GM23338 (cell line): ENCODE results near the gene PIAS1. TPM values are rescaled to one million over a fixed set of nuclear protein-coding genes. Genes with fewer than 3 reads are reported as not detected.

Experiments used
- ATAC-seq: fragments of 200-7000 bp; cut with Tn5 transposase; 3 replicates; pipeline ENCODE4 v1.9.1; 2020
- DNase-seq: peaks from one replicate; pipeline ENCODE4 v3.0.0-alpha.2; 2015; ENCODE audit warnings: low spot score
- H2AFZ ChIP-seq: fragments of 200-600 bp; sonication (generic); 2 replicates; pipeline ENCODE4 v1.8.0; 2016; ENCODE audit warnings: antibody characterized with exemption, mild to moderate bottlenecking, moderate library complexity
- H3F3A ChIP-seq: fragments of 200-600 bp; sonication (generic); replicated peaks from 2 replicates; pipeline ENCODE4 v1.8.0; 2017; ENCODE audit warnings: antibody characterized with exemption, mixed run types, low read depth
- H3K27ac ChIP-seq: fragments of 200-600 bp; sonication (generic); 2 replicates; pipeline ENCODE4 v1.6.1; 2016; ENCODE audit warnings: low read depth
- H3K27me3 ChIP-seq: fragments of 200-600 bp; sonication (generic); 2 replicates; pipeline ENCODE4 v1.8.0; 2016; ENCODE audit warnings: mild to moderate bottlenecking, mixed run types, moderate library complexity; ENCODE audit not compliant: insufficient read depth
- H3K36me3 ChIP-seq: fragments of 200-600 bp; sonication (generic); 2 replicates; pipeline ENCODE4 v1.8.0; 2016; ENCODE audit warnings: mild to moderate bottlenecking; ENCODE audit not compliant: insufficient read depth
- H3K4me1 ChIP-seq: fragments of 200-600 bp; sonication (generic); 2 replicates; pipeline ENCODE4 v1.8.0; 2016; ENCODE audit warnings: mild to moderate bottlenecking, moderate library complexity; ENCODE audit not compliant: insufficient read depth
- H3K4me2 ChIP-seq: fragments of 200-600 bp; sonication (generic); 2 replicates; pipeline ENCODE4 v1.7.1; 2017; ENCODE audit warnings: mixed run types
- H3K4me3 ChIP-seq: fragments of 200-600 bp; sonication (generic); 2 replicates; pipeline ENCODE4 v1.6.1; 2016; ENCODE audit warnings: mixed run types
- H3K79me2 ChIP-seq: fragments of 200-600 bp; sonication (generic); replicated peaks from 2 replicates; pipeline ENCODE4 v1.8.0; 2017; ENCODE audit warnings: mild to moderate bottlenecking; ENCODE audit not compliant: insufficient read depth
- H3K9me2 ChIP-seq: fragments of 200-600 bp; sonication (generic); 2 replicates; pipeline ENCODE4 v1.8.0; 2017; ENCODE audit not compliant: insufficient read depth
- H4K20me1 ChIP-seq: fragments of 200-600 bp; sonication (generic); replicated peaks from 2 replicates; pipeline ENCODE4 v1.8.0; 2017; ENCODE audit warnings: mild to moderate bottlenecking; ENCODE audit not compliant: insufficient read depth
- H3K27ac Mint-ChIP-seq: 2 replicates; pipeline ENCODE4 v1.8.0; 2020; ENCODE audit warnings: inconsistent platforms, mild to moderate bottlenecking, moderate library complexity, mixed read lengths
- H3K27me3 Mint-ChIP-seq: 3 replicates; pipeline ENCODE4 v1.8.0; 2022; ENCODE audit warnings: low read depth, mild to moderate bottlenecking, moderate library complexity, mixed read lengths, inconsistent platforms; ENCODE audit not compliant: insufficient read depth, poor library complexity
- H3K36me3 Mint-ChIP-seq: 3 replicates; pipeline ENCODE4 v1.8.0; 2021; ENCODE audit warnings: low read depth, mild to moderate bottlenecking, inconsistent platforms, moderate library complexity, mixed read lengths
- H3K4me1 Mint-ChIP-seq: 3 replicates; pipeline ENCODE4 v1.8.0; 2020; ENCODE audit warnings: mild to moderate bottlenecking, inconsistent platforms, mixed read lengths
- H3K4me3 Mint-ChIP-seq: 3 replicates; pipeline ENCODE4 v1.8.0; 2021; ENCODE audit warnings: moderate library complexity, mild to moderate bottlenecking, inconsistent platforms, mixed read lengths
- H3K9me3 Mint-ChIP-seq: 3 replicates; pipeline ENCODE4 v1.8.0; 2020; ENCODE audit warnings: moderate library complexity, mild to moderate bottlenecking, inconsistent platforms, mixed read lengths
- CREB1 ChIP-seq: fragments of 250-450 bp; sonication (Bioruptor Pico); IDR thresholded peaks from 2 replicates; pipeline ENCODE4 v1.5.0; 2020; ENCODE audit warnings: low read depth, mild to moderate bottlenecking, moderate library complexity
- EZH2 ChIP-seq: fragments of 200-600 bp; sonication (generic); IDR thresholded peaks from one replicate; pipeline ENCODE4 v1.8.0; 2017; ENCODE audit warnings: antibody characterized with exemption, mild to moderate bottlenecking, low read depth; ENCODE audit not compliant: unreplicated experiment
- EZH2phosphoT487 ChIP-seq: fragments of 200-600 bp; sonication (generic); IDR thresholded peaks from one replicate; pipeline ENCODE4 v1.8.1; 2018; ENCODE audit warnings: antibody characterized with exemption; ENCODE audit not compliant: unreplicated experiment
- NANOG ChIP-seq: IDR thresholded peaks from 2 replicates; pipeline ENCODE4 v1.6.1; 2016; ENCODE audit warnings: antibody characterized with exemption, borderline replicate concordance
- POLR2AphosphoS5 ChIP-seq: IDR thresholded peaks from 2 replicates; pipeline ENCODE4 v1.6.1; 2016; ENCODE audit warnings: antibody characterized with exemption, low read depth
- STAT1 ChIP-seq: IDR thresholded peaks from one replicate; pipeline ENCODE4 v1.6.1; 2016; ENCODE audit warnings: antibody characterized with exemption; ENCODE audit not compliant: unreplicated experiment
- ZNF331 ChIP-seq: fragments of 250-450 bp; sonication (Bioruptor Pico); IDR thresholded peaks from 2 replicates; pipeline ENCODE4 v1.5.0; 2020; ENCODE audit warnings: low read depth, mild to moderate bottlenecking, moderate library complexity
- polyA plus RNA-seq: library from polyadenylated mRNA; unstranded; fragments of >200 nt; fragmentation: Nextera tagmentation; extraction: Ambion mirVana; gene quantifications from 2 replicates; pipeline ENCODE4 v1.2.1, GENCODE V29; 2016
- total RNA-seq: library from RNA; depleted of rRNA; stranded (reverse); fragments of >200 nt; shearing (Covaris generic); gene quantifications from 2 replicates; pipeline ENCODE4 v1.2.3, GENCODE V29; 2014
- TF ChIP-seq, protein P1 (sequence below): fragments of 250-450 bp; sonication (Bioruptor Pico); IDR thresholded peaks from 2 replicates; pipeline ENCODE4 v1.5.0; 2020; ENCODE audit warnings: mild to moderate bottlenecking, moderate library complexity
- TF ChIP-seq, protein P2 (sequence below), 2 experiments: fragments of 200-600 bp in 1 of 2; sonication (generic) in 1 of 2; conservative IDR thresholded peaks; 2 replicates each; pipeline versions ENCODE4 v1.5.1 to v1.6.1; 2016 to 2017; ENCODE audit warnings: antibody characterized with exemption in 2 of 2, low read depth in 2 of 2, mild to moderate bottlenecking in 2 of 2, moderate library complexity in 1 of 2
- TF ChIP-seq, protein P3 (sequence below): IDR thresholded peaks from 2 replicates; pipeline ENCODE4 v1.6.1; 2016; ENCODE audit warnings: antibody characterized with exemption

The PIAS1 gene
- total and polyA plus RNA-seq, 2 experiments from 2014 or later: 30.7 to 32.1 TPM

DNA sequence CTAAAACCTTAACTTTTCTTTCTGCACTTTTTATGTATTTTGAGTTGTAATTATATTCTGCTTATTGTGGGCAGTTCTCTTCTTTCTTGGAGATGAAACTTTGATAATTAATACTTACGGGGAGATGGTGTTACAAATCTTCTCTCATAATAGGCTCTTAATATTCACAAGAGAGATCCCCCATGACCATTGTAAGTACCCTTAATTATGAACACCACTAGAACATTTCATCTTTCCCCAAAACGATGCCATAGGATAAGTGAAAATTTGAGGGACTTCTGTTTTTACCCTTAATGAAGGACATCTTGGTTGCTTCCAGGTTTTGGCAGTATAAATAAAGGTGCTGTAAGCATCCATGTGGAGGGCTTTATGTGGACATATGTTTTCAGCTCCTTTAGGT lies 60.7 kb downstream of the PIAS1 start (continued):
- TF ChIP-seq, protein P1, sequence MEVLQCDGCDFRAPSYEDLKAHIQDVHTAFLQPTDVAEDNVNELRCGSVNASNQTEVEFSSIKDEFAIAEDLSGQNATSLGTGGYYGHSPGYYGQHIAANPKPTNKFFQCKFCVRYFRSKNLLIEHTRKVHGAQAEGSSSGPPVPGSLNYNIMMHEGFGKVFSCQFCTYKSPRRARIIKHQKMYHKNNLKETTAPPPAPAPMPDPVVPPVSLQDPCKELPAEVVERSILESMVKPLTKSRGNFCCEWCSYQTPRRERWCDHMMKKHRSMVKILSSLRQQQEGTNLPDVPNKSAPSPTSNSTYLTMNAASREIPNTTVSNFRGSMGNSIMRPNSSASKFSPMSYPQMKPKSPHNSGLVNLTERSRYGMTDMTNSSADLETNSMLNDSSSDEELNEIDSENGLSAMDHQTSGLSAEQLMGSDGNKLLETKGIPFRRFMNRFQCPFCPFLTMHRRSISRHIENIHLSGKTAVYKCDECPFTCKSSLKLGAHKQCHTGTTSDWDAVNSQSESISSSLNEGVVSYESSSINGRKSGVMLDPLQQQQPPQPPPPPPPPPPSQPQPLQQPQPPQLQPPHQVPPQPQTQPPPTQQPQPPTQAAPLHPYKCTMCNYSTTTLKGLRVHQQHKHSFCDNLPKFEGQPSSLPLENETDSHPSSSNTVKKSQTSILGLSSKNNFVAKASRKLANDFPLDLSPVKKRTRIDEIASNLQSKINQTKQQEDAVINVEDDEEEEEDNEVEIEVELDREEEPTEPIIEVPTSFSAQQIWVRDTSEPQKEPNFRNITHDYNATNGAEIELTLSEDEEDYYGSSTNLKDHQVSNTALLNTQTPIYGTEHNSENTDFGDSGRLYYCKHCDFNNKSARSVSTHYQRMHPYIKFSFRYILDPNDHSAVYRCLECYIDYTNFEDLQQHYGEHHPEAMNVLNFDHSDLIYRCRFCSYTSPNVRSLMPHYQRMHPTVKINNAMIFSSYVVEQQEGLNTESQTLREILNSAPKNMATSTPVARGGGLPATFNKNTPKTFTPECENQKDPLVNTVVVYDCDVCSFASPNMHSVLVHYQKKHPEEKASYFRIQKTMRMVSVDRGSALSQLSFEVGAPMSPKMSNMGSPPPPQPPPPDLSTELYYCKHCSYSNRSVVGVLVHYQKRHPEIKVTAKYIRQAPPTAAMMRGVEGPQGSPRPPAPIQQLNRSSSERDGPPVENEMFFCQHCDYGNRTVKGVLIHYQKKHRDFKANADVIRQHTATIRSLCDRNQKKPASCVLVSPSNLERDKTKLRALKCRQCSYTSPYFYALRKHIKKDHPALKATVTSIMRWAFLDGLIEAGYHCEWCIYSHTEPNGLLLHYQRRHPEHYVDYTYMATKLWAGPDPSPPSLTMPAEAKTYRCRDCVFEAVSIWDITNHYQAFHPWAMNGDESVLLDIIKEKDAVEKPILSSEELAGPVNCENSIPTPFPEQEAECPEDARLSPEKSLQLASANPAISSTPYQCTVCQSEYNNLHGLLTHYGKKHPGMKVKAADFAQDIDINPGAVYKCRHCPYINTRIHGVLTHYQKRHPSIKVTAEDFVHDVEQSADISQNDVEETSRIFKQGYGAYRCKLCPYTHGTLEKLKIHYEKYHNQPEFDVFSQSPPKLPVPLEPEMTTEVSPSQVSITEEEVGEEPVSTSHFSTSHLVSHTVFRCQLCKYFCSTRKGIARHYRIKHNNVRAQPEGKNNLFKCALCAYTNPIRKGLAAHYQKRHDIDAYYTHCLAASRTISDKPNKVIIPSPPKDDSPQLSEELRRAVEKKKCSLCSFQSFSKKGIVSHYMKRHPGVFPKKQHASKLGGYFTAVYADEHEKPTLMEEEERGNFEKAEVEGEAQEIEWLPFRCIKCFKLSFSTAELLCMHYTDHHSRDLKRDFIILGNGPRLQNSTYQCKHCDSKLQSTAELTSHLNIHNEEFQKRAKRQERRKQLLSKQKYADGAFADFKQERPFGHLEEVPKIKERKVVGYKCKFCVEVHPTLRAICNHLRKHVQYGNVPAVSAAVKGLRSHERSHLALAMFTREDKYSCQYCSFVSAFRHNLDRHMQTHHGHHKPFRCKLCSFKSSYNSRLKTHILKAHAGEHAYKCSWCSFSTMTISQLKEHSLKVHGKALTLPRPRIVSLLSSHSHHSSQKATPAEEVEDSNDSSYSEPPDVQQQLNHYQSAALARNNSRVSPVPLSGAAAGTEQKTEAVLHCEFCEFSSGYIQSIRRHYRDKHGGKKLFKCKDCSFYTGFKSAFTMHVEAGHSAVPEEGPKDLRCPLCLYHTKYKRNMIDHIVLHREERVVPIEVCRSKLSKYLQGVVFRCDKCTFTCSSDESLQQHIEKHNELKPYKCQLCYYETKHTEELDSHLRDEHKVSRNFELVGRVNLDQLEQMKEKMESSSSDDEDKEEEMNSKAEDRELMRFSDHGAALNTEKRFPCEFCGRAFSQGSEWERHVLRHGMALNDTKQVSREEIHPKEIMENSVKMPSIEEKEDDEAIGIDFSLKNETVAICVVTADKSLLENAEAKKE (CRISPR knock-in tag): no peak
- TF ChIP-seq EZH2phosphoT487: no peak
- TF ChIP-seq CREB1 (CRISPR knock-in tag): no peak
- TF ChIP-seq, protein P2, sequence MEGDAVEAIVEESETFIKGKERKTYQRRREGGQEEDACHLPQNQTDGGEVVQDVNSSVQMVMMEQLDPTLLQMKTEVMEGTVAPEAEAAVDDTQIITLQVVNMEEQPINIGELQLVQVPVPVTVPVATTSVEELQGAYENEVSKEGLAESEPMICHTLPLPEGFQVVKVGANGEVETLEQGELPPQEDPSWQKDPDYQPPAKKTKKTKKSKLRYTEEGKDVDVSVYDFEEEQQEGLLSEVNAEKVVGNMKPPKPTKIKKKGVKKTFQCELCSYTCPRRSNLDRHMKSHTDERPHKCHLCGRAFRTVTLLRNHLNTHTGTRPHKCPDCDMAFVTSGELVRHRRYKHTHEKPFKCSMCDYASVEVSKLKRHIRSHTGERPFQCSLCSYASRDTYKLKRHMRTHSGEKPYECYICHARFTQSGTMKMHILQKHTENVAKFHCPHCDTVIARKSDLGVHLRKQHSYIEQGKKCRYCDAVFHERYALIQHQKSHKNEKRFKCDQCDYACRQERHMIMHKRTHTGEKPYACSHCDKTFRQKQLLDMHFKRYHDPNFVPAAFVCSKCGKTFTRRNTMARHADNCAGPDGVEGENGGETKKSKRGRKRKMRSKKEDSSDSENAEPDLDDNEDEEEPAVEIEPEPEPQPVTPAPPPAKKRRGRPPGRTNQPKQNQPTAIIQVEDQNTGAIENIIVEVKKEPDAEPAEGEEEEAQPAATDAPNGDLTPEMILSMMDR (conservative IDR thresholded peaks at IDR 0.05; ENCODE audit: low read depth in 2 of 2): no peak
- no peak for TF ChIP-seq POLR2AphosphoS5
- TF ChIP-seq STAT1: no peak
- no peak for TF ChIP-seq ZNF331 (CRISPR knock-in tag)
- no peak for TF ChIP-seq EZH2

DNA sequence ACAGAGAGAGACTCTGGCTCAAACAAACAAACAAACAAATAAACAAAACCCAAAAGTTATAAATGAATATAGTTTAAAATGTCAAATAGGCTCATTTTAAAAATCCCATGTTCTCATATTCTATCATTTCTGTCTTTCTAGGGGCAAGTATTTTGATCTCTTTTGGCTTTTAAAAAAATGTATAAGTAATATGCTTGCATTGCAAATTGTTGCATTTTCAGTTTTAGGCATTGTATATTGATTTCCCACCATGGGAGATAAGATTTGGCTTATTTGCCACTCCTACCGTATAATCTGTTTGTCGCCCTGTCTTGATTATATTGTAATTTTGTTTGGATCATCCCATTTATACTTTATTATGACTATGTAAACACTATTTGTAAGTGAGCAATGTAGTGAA lies 70.6 kb downstream of the PIAS1 start:
- Histone ChIP-seq H3K9me2 (no peaks in the 10 kb centered on the region), H3F3A (no peaks in the 10 kb centered on the region), H3K4me1 (no peaks in the 10 kb centered on the region), H3K4me3 (no peak overlapping the region), H3K27ac (no peak overlapping the region), H3K27me3 (no peaks in the 10 kb centered on the region), H2AFZ (no peak overlapping the region), H4K20me1 (peaks cover 3% of the 10 kb centered on the region; the same call in 1 of the 2 replicates), H3K4me2 (no peak overlapping the region), H3K36me3 (no peaks in the 10 kb centered on the region), H3K79me2 (peaks cover 32% of the 10 kb centered on the region; the same call in 1 of the 2 replicates)
- no peak overlapping the region for H3K27ac Mint-ChIP-seq
- ATAC-seq (no peak), DNase-seq (no peak)
- H3K4me3 Mint-ChIP-seq: no peak overlapping the region
- peaks cover 2% of the 10 kb centered on the region for H3K27me3 Mint-ChIP-seq
- H3K4me1 Mint-ChIP-seq: no peaks in the 10 kb centered on the region
- no peaks in the 10 kb centered on the region; the same call in 2 of the 3 replicates for H3K36me3 Mint-ChIP-seq
- H3K9me3 Mint-ChIP-seq: no peaks in the 10 kb centered on the region
- TF ChIP-seq, protein P3, sequence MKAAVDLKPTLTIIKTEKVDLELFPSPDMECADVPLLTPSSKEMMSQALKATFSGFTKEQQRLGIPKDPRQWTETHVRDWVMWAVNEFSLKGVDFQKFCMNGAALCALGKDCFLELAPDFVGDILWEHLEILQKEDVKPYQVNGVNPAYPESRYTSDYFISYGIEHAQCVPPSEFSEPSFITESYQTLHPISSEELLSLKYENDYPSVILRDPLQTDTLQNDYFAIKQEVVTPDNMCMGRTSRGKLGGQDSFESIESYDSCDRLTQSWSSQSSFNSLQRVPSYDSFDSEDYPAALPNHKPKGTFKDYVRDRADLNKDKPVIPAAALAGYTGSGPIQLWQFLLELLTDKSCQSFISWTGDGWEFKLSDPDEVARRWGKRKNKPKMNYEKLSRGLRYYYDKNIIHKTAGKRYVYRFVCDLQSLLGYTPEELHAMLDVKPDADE: no peak
- no peak for TF ChIP-seq ZNF331 (CRISPR knock-in tag)
- TF ChIP-seq POLR2AphosphoS5: no peak
- TF ChIP-seq NANOG: no peak
- TF ChIP-seq, protein P2 (conservative IDR thresholded peaks at IDR 0.05; ENCODE audit: low read depth in 2 of 2): no peak
